NCI-H2171 treated with DMSO at 0.1 percent for 48 hours (cell line): ENCODE measurements around the gene PCGF3.

Experiments
- DNase-seq: peaks from one replicate; lab custom pipeline; 2025; lab: John Stamatoyannopoulos, UW

Gene PCGF3

GRCh38 chr4:784401-785331 is 79.0 kb downstream of the PCGF3 start:
- no peak for DNase-seq

DNA sequence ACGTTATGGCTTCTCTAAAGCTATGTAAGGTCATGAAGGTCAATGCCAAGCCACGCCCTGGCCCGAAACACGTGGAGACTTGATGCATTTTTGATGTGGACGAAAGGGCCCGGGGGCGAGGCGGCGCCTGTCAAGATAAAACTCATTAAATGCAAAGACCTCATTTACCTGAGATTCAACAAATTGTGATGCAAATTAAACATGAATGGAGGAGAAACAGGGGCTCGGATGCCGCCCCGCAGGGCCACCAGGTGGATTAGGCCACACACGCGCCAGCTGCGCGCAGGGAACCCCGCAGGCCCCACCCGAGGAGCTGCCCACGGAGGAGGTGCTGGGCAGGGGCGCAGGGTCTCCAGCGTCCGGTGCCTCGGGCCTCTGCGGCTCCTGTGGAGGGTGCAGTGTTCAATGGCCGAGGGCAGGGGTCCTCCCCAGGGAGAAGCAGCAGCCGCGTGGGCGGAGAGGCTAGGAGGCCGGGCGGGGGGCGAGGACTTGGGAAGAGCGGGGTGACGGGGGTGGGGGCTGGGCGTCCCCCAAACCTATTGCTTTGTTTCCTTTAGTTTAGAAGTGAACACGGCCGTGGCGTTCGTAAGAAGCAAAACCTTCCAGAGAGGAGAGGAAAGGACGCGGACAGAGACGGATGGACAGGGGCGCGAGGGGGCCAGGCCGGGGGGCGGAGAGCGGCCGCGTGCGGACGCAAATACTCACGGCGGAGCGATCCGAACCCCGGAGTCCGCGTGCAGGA is 79.9 kb downstream of the PCGF3 start:
- DNase-seq = no peak

DNA sequence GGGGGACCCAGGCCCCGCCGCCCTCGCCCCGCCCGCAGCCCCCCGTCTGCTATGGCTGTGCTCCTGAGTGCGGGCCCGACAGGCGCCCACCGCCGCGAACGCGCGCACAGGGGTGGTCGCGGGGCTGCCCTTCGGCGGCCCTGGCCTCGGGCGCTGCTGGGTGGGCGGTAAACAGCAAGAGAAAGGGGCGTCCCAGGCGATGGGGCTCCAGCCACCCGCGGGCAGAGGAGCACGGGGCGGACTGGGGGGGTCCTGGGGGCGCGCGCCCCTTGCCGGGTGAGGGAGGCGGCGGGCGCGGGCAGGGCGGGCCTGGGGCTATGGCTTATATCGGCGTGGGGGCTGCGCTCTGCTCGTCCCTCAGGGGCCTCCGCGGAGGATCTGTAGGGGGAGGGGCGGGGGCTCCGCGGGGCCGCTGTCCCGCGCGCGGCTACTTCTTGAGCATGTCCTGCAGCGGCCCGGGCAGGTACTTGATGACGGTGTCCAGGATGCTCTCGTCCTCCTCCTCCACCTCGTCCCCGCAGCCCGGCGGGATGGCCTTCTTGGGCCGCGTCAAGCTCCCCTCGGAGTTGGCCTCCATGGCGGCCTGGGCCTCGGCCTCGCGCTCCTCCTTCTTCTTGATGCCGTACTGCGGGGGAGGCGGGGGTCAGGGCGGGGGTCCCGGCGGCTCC is 80.6 kb downstream of the PCGF3 start:
- DNase-seq = no peak

- no peak for DNase-seq
These were observed 81.2 kb downstream of the PCGF3 start for GRCh38 chr4:786861-787300.

GRCh38 chr4:787561-787981 is 81.9 kb downstream of the PCGF3 start:
- no peak for DNase-seq

DNA sequence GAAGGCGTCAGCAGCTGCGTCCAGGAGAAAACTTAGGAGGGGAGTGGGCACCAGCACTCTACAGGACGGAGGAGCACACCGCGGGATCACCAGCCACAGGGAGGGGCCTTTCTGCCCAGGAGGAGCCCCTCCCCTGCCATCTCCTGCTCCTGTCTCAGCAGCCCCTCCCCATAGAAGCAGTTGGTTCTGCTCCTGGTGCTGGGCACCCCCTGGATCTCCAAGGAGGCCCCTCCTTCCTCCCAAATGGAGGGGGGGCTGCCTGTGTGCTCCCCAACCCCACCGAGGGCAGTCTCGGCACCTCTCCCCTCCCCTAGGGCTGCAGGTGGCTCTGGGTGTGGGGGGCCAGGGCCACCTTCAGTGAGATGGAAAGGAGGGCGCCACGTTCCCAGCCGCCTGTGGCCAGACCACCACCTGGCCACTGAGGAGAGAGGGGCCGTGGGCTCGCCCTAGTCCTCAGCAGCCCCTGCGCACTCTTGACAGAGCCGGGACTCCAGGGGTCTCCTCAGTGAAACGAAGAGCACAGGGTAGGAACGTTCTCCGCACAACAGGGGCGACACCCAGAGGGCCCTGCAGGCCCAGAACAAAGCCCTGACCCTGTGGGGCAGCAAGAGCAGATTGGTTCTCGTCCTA is 82.5 kb downstream of the PCGF3 start:
- DNase-seq = no peak

- DNase-seq = no peak
These were observed 83.1 kb downstream of the PCGF3 start for GRCh38 chr4:788636-789297.

DNA sequence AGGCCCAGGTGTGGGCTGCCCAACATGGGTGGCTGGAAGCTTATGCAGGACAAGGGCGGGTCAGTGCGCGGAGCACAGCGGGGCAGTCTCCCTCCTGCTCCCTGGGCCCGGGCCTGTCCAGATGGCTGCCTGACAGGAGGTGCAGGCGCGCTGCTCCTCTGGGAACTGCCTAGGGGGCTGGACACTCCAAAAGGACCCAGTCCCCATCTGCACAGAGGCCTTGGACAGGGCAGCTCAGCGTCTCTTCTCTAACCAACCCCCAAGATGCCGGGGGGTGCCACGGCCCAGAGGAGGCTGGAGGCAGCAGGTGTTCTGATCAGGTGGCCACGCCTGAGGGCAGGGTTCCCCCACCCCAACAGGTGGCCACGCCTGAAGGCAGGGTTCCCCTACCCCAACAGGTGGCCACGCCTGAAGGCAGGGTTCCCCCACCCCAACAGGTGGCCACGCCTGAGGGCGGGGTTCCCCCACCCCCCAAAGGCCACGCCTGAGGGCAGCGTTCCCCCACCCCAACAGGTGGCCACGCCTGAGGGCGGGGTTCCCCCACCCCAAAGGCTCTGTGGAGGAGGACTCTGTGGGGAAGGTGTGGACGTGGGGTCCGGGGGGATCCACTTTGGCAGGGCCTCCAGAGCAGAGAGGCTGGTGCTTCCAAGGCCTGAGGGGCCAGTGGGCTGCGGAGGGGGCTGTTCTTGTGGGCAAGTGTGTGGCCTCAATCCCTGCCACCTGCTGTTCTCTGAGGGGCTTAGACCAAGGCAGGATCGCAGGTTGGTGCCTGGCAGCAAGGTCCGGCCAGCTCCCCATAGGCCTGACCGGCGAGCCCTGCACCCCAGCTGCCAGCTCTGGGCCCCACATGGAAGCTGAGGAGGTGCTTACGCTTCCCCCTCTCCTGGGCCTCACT is 84.2 kb downstream of the PCGF3 start:
- no peak for DNase-seq

DNA sequence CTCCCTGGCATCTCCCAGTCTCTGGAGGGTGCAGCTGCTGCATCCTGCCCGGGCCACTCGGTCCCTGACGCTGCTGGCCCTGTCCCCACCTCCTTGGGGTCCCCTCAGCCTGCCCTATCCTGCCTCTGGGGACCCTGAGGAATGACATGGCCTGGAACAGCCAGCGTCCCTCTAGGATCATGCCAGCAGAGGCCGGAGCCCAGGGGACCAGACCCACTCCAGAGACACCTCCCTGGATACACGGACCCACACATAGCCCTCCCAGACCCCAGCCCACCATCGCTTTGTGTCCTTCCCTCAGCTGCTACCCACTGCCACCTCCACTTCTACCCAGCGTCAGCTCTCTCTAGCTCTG is 84.8 kb downstream of the PCGF3 start:
- DNase-seq = no peak

DNA sequence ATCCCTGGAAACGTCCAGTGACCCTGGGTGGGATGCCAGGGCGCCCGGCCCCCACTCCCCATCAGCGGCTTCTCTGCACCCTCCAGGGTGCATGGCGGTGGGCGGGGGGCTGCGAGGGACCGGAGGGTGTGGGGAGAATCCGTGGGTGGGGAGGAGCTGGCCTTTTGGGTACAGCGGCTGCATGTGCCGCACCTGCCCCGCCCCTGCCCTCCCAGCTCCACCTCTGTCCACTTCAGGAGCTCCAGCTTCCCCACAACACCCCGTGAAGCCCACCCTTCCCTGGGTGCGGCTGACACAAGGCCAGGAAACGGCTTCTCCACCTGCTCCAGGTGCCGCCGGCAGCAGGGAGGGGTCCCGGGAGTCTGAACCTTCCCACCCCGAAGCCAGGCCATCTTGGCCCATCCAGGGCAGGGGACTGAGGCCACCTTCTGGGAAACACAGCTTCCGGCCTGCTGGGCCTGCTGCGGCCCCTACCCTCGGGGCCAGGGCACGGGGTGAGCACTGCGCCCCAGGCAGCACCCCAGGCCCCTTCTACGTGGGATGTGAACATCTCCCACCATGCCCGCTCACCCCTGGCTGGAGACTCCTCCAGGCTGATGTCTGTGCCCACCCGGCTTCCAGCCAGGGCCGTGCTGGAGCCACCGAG is 85.7 kb downstream of the PCGF3 start:
- DNase-seq = no peak

DNA sequence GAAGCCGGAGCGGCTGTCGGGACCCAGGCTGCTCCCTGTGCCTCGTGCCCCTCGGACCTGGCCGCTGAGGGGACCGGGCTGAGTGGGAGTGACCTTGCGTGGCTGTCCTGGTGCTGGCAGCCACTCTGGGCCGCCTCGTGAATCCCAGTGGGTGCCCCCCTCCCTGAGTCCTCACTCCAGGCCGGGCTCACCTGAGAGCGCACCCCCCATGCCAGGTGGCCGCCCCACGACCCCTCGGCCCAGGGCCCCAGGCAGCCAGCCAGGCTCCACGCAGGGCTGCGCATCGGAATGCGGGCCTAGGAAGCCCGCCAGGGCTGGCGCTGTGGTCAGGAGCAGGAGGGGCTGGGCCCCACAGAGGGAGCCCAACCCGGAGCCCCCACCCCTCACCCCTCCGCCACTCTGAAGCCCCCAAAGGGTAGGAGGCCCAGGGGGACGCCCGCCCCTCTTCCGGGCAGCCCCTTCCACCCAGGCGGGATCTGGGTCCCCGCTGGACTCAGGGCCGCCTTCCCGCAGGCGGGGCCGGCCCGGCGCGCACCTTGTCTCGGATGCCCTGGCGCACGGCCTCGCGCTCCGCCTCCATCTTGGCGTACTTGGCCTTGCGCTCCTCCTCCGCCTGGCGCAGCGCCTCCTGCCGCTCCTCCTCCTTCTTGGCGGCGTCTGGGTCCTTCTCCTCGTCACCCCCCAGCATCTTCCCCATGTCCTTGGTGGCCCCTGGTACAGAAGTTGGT is 86.4 kb downstream of the PCGF3 start:
- no peak for DNase-seq

DNA sequence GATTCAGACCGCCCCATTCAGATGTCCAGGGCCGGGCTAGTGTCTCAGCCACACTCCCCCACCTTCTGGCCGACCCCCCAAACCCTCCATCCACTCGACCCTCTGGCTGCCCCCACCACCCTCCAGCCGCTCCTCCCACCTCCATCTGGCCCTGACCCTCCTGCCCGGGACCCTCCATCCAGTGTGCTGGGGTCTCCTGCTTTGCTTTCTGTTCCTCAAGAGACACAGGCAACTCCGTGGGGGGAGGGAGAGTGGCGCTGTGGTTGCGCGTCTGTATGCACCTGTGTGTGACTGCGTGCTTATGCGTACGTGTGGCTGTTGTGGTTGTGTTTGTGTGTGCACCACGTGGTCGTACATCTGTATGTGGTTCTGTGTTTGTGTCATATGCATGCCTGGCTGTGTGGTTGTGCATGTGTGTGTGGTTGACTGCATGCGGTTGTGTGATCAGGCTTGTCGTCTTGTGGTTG is 87.0 kb downstream of the PCGF3 start:
- DNase-seq = no peak

DNA sequence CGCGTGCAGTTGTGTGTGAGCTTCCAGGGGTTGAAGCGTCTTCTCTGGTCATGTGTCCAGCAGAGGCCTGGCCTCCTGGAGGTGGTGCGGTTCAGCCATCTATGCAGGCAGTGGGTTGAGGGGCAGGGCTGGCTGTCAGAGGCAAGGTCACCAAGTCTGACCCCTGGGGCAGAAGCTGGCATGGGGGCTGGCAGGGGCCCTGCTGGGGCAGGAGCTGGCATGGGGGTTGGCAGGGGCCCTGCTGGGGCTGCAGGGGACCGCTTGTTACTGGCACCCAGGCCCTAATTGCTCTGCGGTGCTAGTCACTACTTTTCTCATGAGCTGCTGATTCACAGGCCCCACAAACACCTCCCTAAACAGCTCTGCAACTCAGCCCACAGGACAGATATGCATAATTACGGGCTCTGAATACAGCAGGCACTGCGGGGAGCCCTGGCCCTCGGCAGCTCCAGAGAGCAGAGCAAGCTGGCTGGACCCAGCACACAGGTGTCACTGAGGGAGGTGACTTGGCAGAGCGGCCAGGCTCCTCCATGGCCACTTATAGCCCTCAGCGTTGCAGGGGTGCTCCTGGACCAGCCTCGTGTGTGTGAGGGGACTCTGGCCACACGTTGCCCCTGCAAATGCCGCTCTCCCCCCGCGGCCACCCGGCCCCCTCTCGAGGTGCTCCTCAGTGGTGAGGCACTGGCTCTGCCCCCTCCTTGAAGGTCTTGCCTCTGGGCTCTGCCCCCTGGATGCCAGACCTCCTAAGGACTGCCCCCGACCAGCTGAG is 87.6 kb downstream of the PCGF3 start:
- no peak for DNase-seq

DNA sequence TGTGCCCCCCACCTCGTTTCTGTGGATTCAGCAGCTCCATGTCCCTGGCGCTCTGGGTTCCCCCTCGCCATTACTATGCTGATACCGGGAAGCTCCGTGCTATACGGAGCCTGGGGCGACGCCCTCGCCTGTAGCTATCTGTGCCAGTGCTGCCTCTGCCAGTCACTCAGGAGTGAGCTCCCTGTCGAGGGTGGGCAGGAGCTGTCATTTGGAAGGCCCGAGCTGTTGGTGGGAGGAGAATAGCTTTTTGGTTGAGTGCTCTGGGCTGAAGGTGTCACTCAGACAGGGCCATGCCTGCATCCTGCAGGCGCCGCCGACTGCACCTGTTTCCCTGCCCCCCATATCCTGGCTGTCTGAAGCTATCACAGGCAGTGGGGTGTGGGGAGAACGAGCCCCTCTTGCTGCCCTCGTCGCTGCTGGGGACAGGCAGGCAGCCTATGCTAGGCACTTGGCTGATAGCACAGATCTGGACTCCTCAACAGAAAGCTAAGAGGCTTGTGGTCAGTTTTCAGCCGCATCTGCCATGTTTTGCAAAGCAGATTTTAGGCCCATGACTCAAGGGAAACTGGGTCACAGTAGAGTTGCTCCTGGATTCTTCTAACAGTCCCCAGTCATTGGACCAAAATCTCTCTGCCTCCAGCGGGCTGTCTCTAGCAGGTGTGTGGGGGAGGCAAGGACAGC is 88.4 kb downstream of the PCGF3 start:
- peak; percentile 7 for DNase-seq

GRCh38 chr4:794900-795725 is 89.5 kb downstream of the PCGF3 start:
- peak; percentile 33 for DNase-seq

- no peak for DNase-seq
These were observed 90.1 kb downstream of the PCGF3 start for GRCh38 chr4:795726-796119.

DNA sequence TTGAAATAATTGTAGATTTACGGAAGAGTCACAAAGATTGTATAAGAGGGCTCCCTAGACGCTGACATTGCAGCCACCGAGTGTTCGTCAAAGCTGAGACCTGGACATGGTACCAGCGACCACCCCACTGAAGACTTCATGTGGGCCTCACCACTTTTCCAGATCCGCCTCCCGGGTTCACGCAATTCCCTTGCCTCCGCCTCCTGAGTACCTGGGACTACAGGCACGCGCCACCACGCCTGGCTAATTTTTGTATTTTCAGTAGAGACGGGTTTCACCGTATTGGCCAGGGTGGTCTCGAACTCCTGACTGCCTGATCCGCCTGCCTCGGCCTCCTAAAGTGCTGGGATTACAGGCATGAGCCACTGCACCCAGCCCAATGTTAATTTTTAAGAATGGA is 90.6 kb downstream of the PCGF3 start:
- DNase-seq = no peak
